ENCODE results near the gene TRIM4. TPM values are rescaled to one million over a fixed set of nuclear protein-coding genes. Genes with fewer than 3 reads are reported as not detected.
"Not testable (repeated sequence)": the region's sequence is repeated elsewhere in the genome, so short reads cannot be mapped to it uniquely, and the experiment has no call there.

The TRIM4 gene
- total RNA-seq, result 100 to 1,000 TPM in 1 of 6 donors, 10 to 100 TPM in 5; 31.2 to 107 (median 42.1) TPM

- 1 to 3% methylated on average over 32 to 36 of the region's 81 CpGs for WGBS, 2 donors
- H3K36me3 ChIP-seq, result peaks cover 0 to 19% (median 3%) of the 10 kb centered on the region in 4 donors
- peak; percentile 86 to 94 for TF ChIP-seq POLR2AphosphoS5 (IDR thresholded peaks at IDR 0.05)
- TF ChIP-seq EP300 (IDR thresholded peaks at IDR 0.05), result peak in 1 of 4 donors; percentile 55
- TF ChIP-seq CTCF (IDR thresholded peaks at IDR 0.05), result peak in 5 of 6 experiments; percentile 15 to 47 (median 29)
- TF ChIP-seq POLR2A (IDR thresholded peaks at IDR 0.05), result peak; percentile 59 to 93 (median 86)
- DNase-seq (peak; percentile 94 to 95), ATAC-seq (ENCODE audit: low FRiP score in 2 of 2) (peak; percentile 99)
- peaks cover 37 to 51% (median 38%) of the 10 kb centered on the region in 4 donors for H3K4me1 ChIP-seq
- no peaks in the 10 kb centered on the region for H3K9me3 ChIP-seq
- H3K4me3 ChIP-seq, result peak within 1 kb of the TSS; percentile 84 to 92 (median 89)
- H3K27me3 ChIP-seq, result no peaks in the 10 kb centered on the region
- H3K27ac ChIP-seq, result peak within 1 kb of the TSS; percentile 94 to 98 (median 96)
Measured at GRCh38 chr7:99918959-99919813, at the start of gene TRIM4. Gene TRIM4, minus strand, starts transcription at chr7:99919530. Its CDS starts 129 bp downstream, at chr7:99919401.

- Histone ChIP-seq H3K4me1 (no peaks in the 10 kb centered on the region), H3K36me3 (no peaks in the 10 kb centered on the region), H3K4me3 (no peak overlapping the region), H3K9me3 (no peaks in the 10 kb centered on the region), H3K27me3 (no peaks in the 10 kb centered on the region), H3K27ac (no peak overlapping the region)
- 67 to 70% methylated on average over 9 of the region's 9 CpGs for WGBS, 2 donors
- DNase-seq (no peak), ATAC-seq (ENCODE audit: low FRiP score in 2 of 2) (no peak)
- TF ChIP-seq EP300 (IDR thresholded peaks at IDR 0.05) (no peak), POLR2A (IDR thresholded peaks at IDR 0.05) (no peak), POLR2AphosphoS5 (IDR thresholded peaks at IDR 0.05) (no peak), CTCF (IDR thresholded peaks at IDR 0.05) (no peak)
Measured at GRCh38 chr7:99958564-99959227, 39.4 kb upstream of the TRIM4 start.

GRCh38 chr7:99955247-99955646 is 35.9 kb upstream of the TRIM4 start:
- Histone ChIP-seq H3K36me3 (no peaks in the 10 kb centered on the region), H3K27ac (no peak overlapping the region), H3K27me3 (no peaks in the 10 kb centered on the region), H3K4me1 (peaks cover 0 to 6% (median 2%) of the 10 kb centered on the region in 4 donors), H3K4me3 (no peak overlapping the region), H3K9me3 (no peaks in the 10 kb centered on the region)
- ATAC-seq (ENCODE audit: low FRiP score in 2 of 2), result no peak
- WGBS, 2 donors, result 59 to 62% methylated on average over 6 of the region's 6 CpGs
- no peak for TF ChIP-seq CTCF (IDR thresholded peaks at IDR 0.05)
- no peak for TF ChIP-seq EP300 (IDR thresholded peaks at IDR 0.05)
- TF ChIP-seq POLR2AphosphoS5 (IDR thresholded peaks at IDR 0.05), result peak in 1 of 2 donors; percentile 21
- TF ChIP-seq POLR2A (IDR thresholded peaks at IDR 0.05), result no peak
- peak in 1 of 2 donors; percentile 75 for DNase-seq

GRCh38 chr7:99954643-99955042 is 35.3 kb upstream of the TRIM4 start:
- not testable (repeated sequence) for H3K4me3 ChIP-seq; H3K9me3 ChIP-seq; DNase-seq; H3K27me3 ChIP-seq; H3K36me3 ChIP-seq; ATAC-seq (ENCODE audit: low FRiP score in 2 of 2); H3K27ac ChIP-seq; H3K4me1 ChIP-seq
- 92 to 97% methylated on average over 7 of the region's 7 CpGs for WGBS, 2 donors

- Histone ChIP-seq H3K27ac (peak overlapping the region in 3 of 4 donors; percentile 32 to 82 (median 80)), H3K4me1 (peaks cover 0 to 6% (median 2%) of the 10 kb centered on the region in 4 donors), H3K4me3 (no peak overlapping the region), H3K9me3 (no peaks in the 10 kb centered on the region), H3K27me3 (no peaks in the 10 kb centered on the region), H3K36me3 (no peaks in the 10 kb centered on the region)
- DNase-seq (peak in 1 of 2 donors; percentile 90), ATAC-seq (ENCODE audit: low FRiP score in 2 of 2) (peak; percentile 83 to 84)
- 45 to 49% methylated on average over 3 of the region's 3 CpGs for WGBS, 2 donors
- TF ChIP-seq POLR2A (IDR thresholded peaks at IDR 0.05) (no peak), CTCF (IDR thresholded peaks at IDR 0.05) (no peak), POLR2AphosphoS5 (IDR thresholded peaks at IDR 0.05) (peak; percentile 25 to 72), EP300 (IDR thresholded peaks at IDR 0.05) (peak in 2 of 4 donors; percentile 37 to 91)
Measured at GRCh38 chr7:99953649-99954048, 34.3 kb upstream of the TRIM4 start.

GRCh38 chr7:99952649-99953048 is 33.3 kb upstream of the TRIM4 start:
- H3K9me3 ChIP-seq; H3K27me3 ChIP-seq; ATAC-seq (ENCODE audit: low FRiP score in 2 of 2); H3K4me1 ChIP-seq; H3K4me3 ChIP-seq; H3K36me3 ChIP-seq; DNase-seq: not testable (repeated sequence)
- 43 to 88% methylated on average over 4 of the region's 4 CpGs for WGBS, 2 donors
- peak overlapping the region in 1 of 4 donors; percentile 80 for H3K27ac ChIP-seq

- H3K4me1 ChIP-seq; H3K27me3 ChIP-seq; DNase-seq; ATAC-seq (ENCODE audit: low FRiP score in 2 of 2); H3K36me3 ChIP-seq; H3K9me3 ChIP-seq; H3K4me3 ChIP-seq; H3K27ac ChIP-seq: not testable (repeated sequence)
- 92 to 93% methylated on average over 6 of the region's 6 CpGs for WGBS, 2 donors
Measured at GRCh38 chr7:99950819-99951218, 31.5 kb upstream of the TRIM4 start.
